Neural cell (in vitro differentiated cells): ENCODE results near the gene APBA2. TPM values are rescaled to one million over a fixed set of nuclear protein-coding genes. Genes with fewer than 3 reads are reported as not detected.

Experiments
- H2AFZ ChIP-seq: fragments of 200-600, 300-800 bp; sonication (generic), shearing (Covaris generic); 2 replicates; pipeline ENCODE4 v1.6.0; 2014; ENCODE audit warnings: low read depth, mild to moderate bottlenecking, antibody characterized with exemption, low read length, moderate library complexity
- H3F3A ChIP-seq: fragments of 200-600 bp; shearing (Covaris generic); 2 replicates; pipeline ENCODE4 v1.6.1; 2016; ENCODE audit warnings: mild to moderate bottlenecking, moderate library complexity, mixed read lengths, antibody characterized with exemption, low read length; ENCODE audit not compliant: insufficient read depth, poor library complexity, severe bottlenecking
- H3K27ac ChIP-seq: fragments of 200-600, 300-800 bp; sonication (generic), shearing (Covaris generic); 2 replicates; pipeline ENCODE4 v1.5.1; 2014; ENCODE audit warnings: mild to moderate bottlenecking, low read length, moderate library complexity
- H3K27me3 ChIP-seq: fragments of 300-800, 200-600 bp; sonication (generic), shearing (Covaris generic); 2 replicates; pipeline ENCODE4 v1.6.0; 2014; ENCODE audit warnings: mild to moderate bottlenecking, low read depth, low read length, moderate library complexity; ENCODE audit not compliant: insufficient read depth
- H3K36me3 ChIP-seq: fragments of 300-800, 200-600 bp; sonication (generic), shearing (Covaris generic); 2 replicates; pipeline ENCODE4 v1.5.1; 2014; ENCODE audit warnings: mild to moderate bottlenecking, antibody characterized with exemption, low read length, moderate library complexity; ENCODE audit not compliant: insufficient read depth
- H3K4me2 ChIP-seq: fragments of 300-800, 200-600 bp; sonication (generic), shearing (Covaris generic); 2 replicates; pipeline ENCODE4 v1.6.0; 2014; ENCODE audit warnings: mild to moderate bottlenecking, low read length
- H3K4me3 ChIP-seq: fragments of 300-800, 200-600 bp; sonication (generic), shearing (Covaris generic); 2 replicates; pipeline ENCODE4 v1.5.1; 2014; ENCODE audit warnings: mild to moderate bottlenecking, low read length, moderate library complexity
- H3K79me2 ChIP-seq: fragments of 200-600 bp; shearing (Covaris generic); replicated peaks from 2 replicates; pipeline ENCODE4 v1.6.0; 2014; ENCODE audit warnings: mild to moderate bottlenecking, low read length, moderate library complexity; ENCODE audit not compliant: insufficient read depth
- H3K9ac ChIP-seq: fragments of 300-800, 200-600 bp; sonication (generic), shearing (Covaris generic); 2 replicates; pipeline ENCODE4 v1.6.1; 2016; ENCODE audit warnings: mild to moderate bottlenecking, low read length, mixed read lengths
- H3K9me2 ChIP-seq: fragments of 200-600 bp; shearing (Covaris generic); 2 replicates; pipeline ENCODE4 v1.6.1; 2016; ENCODE audit warnings: mild to moderate bottlenecking, low read length, mixed read lengths; ENCODE audit not compliant: insufficient read depth
- H3K9me3 ChIP-seq: fragments of 200-600, 300-800 bp; sonication (generic), shearing (Covaris generic); 2 replicates; pipeline ENCODE4 v1.6.1; 2016; ENCODE audit warnings: mild to moderate bottlenecking, mixed run types, low read length, moderate library complexity, mixed read lengths
- H4K20me1 ChIP-seq: fragments of 200-600 bp; shearing (Covaris generic); 2 replicates; pipeline ENCODE4 v1.6.1; 2016; ENCODE audit warnings: mild to moderate bottlenecking, mixed run types; ENCODE audit not compliant: insufficient read depth
- CTCF ChIP-seq: fragments of 450-650 bp; IDR thresholded peaks from 2 replicates; pipeline ENCODE4 v1.5.1; 2014; ENCODE audit warnings: antibody characterized with exemption, mild to moderate bottlenecking, moderate library complexity; ENCODE audit not compliant: poor library complexity, severe bottlenecking
- EP300 ChIP-seq: fragments of 450-650 bp; conservative IDR thresholded peaks from 2 replicates; pipeline ENCODE4 v1.6.1; 2014; ENCODE audit warnings: antibody characterized with exemption, mild to moderate bottlenecking, moderate library complexity; ENCODE audit not compliant: poor library complexity, severe bottlenecking
- EZH2 ChIP-seq: fragments of 200-600, 300-800 bp; shearing (Covaris generic), sonication (generic); IDR thresholded peaks from 2 replicates; pipeline ENCODE4 v1.6.1; 2014; ENCODE audit warnings: antibody characterized with exemption, low read length, borderline replicate concordance, mild to moderate bottlenecking; ENCODE audit not compliant: insufficient read depth, poor library complexity, severe bottlenecking
- MXI1 ChIP-seq: fragments of 450-650 bp; conservative IDR thresholded peaks from 2 replicates; pipeline ENCODE4 v1.6.1; 2014; ENCODE audit warnings: antibody characterized with exemption, mild to moderate bottlenecking; ENCODE audit not compliant: poor library complexity, severe bottlenecking
- POLR2AphosphoS5 ChIP-seq: IDR thresholded peaks from 2 replicates; pipeline ENCODE4 v1.6.1; 2012
- RAD21 ChIP-seq: fragments of 450-650 bp; conservative IDR thresholded peaks from 2 replicates; pipeline ENCODE4 v1.6.1; 2014; ENCODE audit warnings: antibody characterized with exemption, mild to moderate bottlenecking, moderate library complexity
- SMC3 ChIP-seq: fragments of 450-650 bp; conservative IDR thresholded peaks from 2 replicates; pipeline ENCODE4 v1.6.1; 2014; ENCODE audit warnings: antibody characterized with exemption, mild to moderate bottlenecking, moderate library complexity; ENCODE audit not compliant: poor library complexity
- TAF1 ChIP-seq: IDR thresholded peaks from 2 replicates; pipeline ENCODE4 v1.6.1; 2012; ENCODE audit warnings: low read depth
- polyA plus RNA-seq: library from polyadenylated mRNA; depleted of rRNA; stranded (reverse); fragments of >200 nt; gene quantifications from 2 replicates; pipeline ENCODE4 v1.2.3, GENCODE V29; 2014
- TF ChIP-seq, protein P1 (sequence below): IDR thresholded peaks from 2 replicates; pipeline ENCODE4 v1.6.1; 2012; ENCODE audit warnings: borderline replicate concordance

The APBA2 gene
- polyA plus RNA-seq, 1 donor from 2014 or later, result 134 TPM

- Histone ChIP-seq H3K27me3 (no peaks in the 10 kb centered on the region), H3K36me3 (no peaks in the 10 kb centered on the region), H3K9me2 (no peaks in the 10 kb centered on the region), H3K79me2 (no peaks in the 10 kb centered on the region), H3F3A (no peaks in the 10 kb centered on the region), H3K27ac (no peak overlapping the region), H3K9ac (no peak overlapping the region), H2AFZ (no peak overlapping the region), H4K20me1 (no peaks in the 10 kb centered on the region), H3K4me2 (no peak overlapping the region), H3K4me3 (no peak overlapping the region), H3K9me3 (no peaks in the 10 kb centered on the region)
- TF ChIP-seq POLR2AphosphoS5 (no peak), CTCF (no peak), RAD21 (no peak), EP300 (no peak), MXI1 (no peak), SMC3 (no peak), TAF1 (no peak), EZH2 (no peak)
- TF ChIP-seq, protein P1, sequence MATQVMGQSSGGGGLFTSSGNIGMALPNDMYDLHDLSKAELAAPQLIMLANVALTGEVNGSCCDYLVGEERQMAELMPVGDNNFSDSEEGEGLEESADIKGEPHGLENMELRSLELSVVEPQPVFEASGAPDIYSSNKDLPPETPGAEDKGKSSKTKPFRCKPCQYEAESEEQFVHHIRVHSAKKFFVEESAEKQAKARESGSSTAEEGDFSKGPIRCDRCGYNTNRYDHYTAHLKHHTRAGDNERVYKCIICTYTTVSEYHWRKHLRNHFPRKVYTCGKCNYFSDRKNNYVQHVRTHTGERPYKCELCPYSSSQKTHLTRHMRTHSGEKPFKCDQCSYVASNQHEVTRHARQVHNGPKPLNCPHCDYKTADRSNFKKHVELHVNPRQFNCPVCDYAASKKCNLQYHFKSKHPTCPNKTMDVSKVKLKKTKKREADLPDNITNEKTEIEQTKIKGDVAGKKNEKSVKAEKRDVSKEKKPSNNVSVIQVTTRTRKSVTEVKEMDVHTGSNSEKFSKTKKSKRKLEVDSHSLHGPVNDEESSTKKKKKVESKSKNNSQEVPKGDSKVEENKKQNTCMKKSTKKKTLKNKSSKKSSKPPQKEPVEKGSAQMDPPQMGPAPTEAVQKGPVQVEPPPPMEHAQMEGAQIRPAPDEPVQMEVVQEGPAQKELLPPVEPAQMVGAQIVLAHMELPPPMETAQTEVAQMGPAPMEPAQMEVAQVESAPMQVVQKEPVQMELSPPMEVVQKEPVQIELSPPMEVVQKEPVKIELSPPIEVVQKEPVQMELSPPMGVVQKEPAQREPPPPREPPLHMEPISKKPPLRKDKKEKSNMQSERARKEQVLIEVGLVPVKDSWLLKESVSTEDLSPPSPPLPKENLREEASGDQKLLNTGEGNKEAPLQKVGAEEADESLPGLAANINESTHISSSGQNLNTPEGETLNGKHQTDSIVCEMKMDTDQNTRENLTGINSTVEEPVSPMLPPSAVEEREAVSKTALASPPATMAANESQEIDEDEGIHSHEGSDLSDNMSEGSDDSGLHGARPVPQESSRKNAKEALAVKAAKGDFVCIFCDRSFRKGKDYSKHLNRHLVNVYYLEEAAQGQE, result no peak
These were observed 9.0 kb upstream of the APBA2 start for GRCh38 chr15:28876845-28877185.

DNA sequence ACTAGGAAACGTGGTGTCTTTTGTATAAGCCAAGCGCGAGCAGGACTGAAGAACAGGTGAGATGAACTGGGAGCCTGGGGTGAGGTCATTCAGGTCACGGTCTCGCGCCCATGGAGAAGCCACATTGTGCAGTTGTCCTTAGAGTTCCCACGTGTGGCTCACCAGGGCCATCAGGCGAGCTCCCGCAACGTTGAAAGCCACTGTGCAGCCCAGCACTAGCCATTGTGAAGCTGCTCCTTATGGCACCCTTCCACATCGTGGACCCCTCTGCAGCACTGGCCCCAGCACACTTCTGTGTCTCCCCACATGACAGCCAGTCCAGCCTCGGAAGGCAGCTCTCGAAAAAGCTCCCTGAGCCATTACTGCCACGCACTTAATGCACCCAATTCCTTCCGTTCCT lies 7.6 kb upstream of the APBA2 start:
- TF ChIP-seq, protein P1, result no peak
- no peak for TF ChIP-seq EZH2
- TF ChIP-seq MXI1, result no peak
- TF ChIP-seq TAF1, result no peak
- TF ChIP-seq EP300, result no peak
- TF ChIP-seq CTCF, result no peak
- TF ChIP-seq RAD21, result no peak
- no peak for TF ChIP-seq POLR2AphosphoS5
- TF ChIP-seq SMC3, result no peak
- H3K36me3 ChIP-seq, result no peaks in the 10 kb centered on the region

More for the DNA sequence above, 7.6 kb upstream of the APBA2 start:
- H3F3A ChIP-seq, result no peaks in the 10 kb centered on the region
- H3K27ac ChIP-seq, result no peak overlapping the region
- no peaks in the 10 kb centered on the region for H3K9me3 ChIP-seq
- H3K9me2 ChIP-seq, result no peaks in the 10 kb centered on the region
- H3K4me3 ChIP-seq, result no peak overlapping the region
- H3K9ac ChIP-seq, result no peak overlapping the region
- H4K20me1 ChIP-seq, result no peaks in the 10 kb centered on the region
- H3K4me2 ChIP-seq, result no peak overlapping the region
- no peak overlapping the region for H2AFZ ChIP-seq
- H3K79me2 ChIP-seq, result no peaks in the 10 kb centered on the region
- H3K27me3 ChIP-seq, result no peaks in the 10 kb centered on the region
